ENCODE data around the gene TUBGCP2.

Gene TUBGCP2

DNA sequence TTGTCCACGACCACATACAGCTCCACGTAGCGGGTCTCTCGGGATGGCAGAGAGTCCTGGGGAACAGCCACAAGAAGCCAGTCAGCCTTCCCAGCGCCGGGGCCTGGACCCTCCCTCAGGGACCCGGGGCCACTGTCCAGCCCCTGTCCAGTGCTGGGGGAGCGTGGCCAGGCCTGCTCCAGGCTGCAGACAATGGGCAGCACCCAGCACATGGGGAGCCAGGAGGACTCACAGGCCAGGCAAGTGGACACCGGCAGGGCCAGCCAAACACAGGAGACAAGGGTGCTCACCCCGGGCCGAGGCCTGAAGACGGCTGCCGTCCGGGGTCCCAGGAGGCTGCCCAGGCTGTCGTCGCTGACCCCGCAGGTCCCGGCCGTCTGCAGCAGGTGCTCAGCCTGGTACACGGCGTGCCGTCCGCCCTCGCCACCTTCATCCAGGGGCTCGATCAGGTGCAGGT lies 35.7 kb downstream of the TUBGCP2 start:
- Histone ChIP-seq H3K9me3 (no peaks in the 10 kb centered on the region), H3K4me3 (ENCODE audit: low read depth, low read length) (no peak overlapping the region), H3K27me3 (peaks cover 18% of the 10 kb centered on the region), H3K4me1 (peaks cover 3% of the 10 kb centered on the region; the same call in 1 of the 2 replicates), H3K36me3 (no peaks in the 10 kb centered on the region)
- no peak for DNase-seq
- TF ChIP-seq CTCF (IDR thresholded peaks at IDR 0.05; ENCODE audit: low read depth, low read length), result no peak

GRCh38 chr10:133272301-133272963 lies 36.2 kb downstream of the TUBGCP2 start:
- peaks cover 3% of the 10 kb centered on the region; the same call in 1 of the 2 replicates for H3K4me1 ChIP-seq
- no peaks in the 10 kb centered on the region for H3K36me3 ChIP-seq
- TF ChIP-seq CTCF (IDR thresholded peaks at IDR 0.05; ENCODE audit: low read depth, low read length), result no peak
- no peaks in the 10 kb centered on the region for H3K9me3 ChIP-seq
- DNase-seq, result no peak
- peaks cover 18% of the 10 kb centered on the region for H3K27me3 ChIP-seq
- no peak overlapping the region for H3K4me3 ChIP-seq (ENCODE audit: low read depth, low read length)

GRCh38 chr10:133271521-133272300 lies 37.0 kb downstream of the TUBGCP2 start:
- no peaks in the 10 kb centered on the region for H3K9me3 ChIP-seq
- TF ChIP-seq CTCF (IDR thresholded peaks at IDR 0.05; ENCODE audit: low read depth, low read length), result no peak
- H3K27me3 ChIP-seq, result peaks cover 18% of the 10 kb centered on the region
- H3K4me3 ChIP-seq (ENCODE audit: low read depth, low read length), result no peak overlapping the region
- H3K36me3 ChIP-seq, result no peaks in the 10 kb centered on the region
- DNase-seq, result no peak
- peaks cover 3% of the 10 kb centered on the region; the same call in 1 of the 2 replicates for H3K4me1 ChIP-seq

GRCh38 chr10:133270773-133271297 lies 37.8 kb downstream of the TUBGCP2 start:
- no peak overlapping the region for H3K4me3 ChIP-seq (ENCODE audit: low read depth, low read length)
- no peaks in the 10 kb centered on the region for H3K36me3 ChIP-seq
- DNase-seq, result no peak
- TF ChIP-seq CTCF (IDR thresholded peaks at IDR 0.05; ENCODE audit: low read depth, low read length), result no peak
- H3K27me3 ChIP-seq, result peaks cover 12% of the 10 kb centered on the region
- H3K4me1 ChIP-seq, result no peaks in the 10 kb centered on the region
- H3K9me3 ChIP-seq, result no peaks in the 10 kb centered on the region

GRCh38 chr10:133270204-133270603 lies 38.5 kb downstream of the TUBGCP2 start:
- Histone ChIP-seq H3K4me1 (no peaks in the 10 kb centered on the region), H3K36me3 (no peaks in the 10 kb centered on the region)
- TF ChIP-seq CTCF (IDR thresholded peaks at IDR 0.05; ENCODE audit: low read depth, low read length), result no peak

More at GRCh38 chr10:133270204-133270603, 38.5 kb downstream of the TUBGCP2 start:
- Histone ChIP-seq H3K9me3 (no peaks in the 10 kb centered on the region), H3K27me3 (peaks cover 5% of the 10 kb centered on the region), H3K4me3 (ENCODE audit: low read depth, low read length) (no peak overlapping the region)
- DNase-seq, result no peak
